Ectodermal cell (in vitro differentiated cells): ENCODE data around the gene HS3ST3B1.

Experiments used
- H3K27ac ChIP-seq: 2 replicates; pipeline ENCODE4 v1.7.0; 2013; ENCODE audit warnings: mild to moderate bottlenecking, low read depth, low read length; ENCODE audit not compliant: insufficient read depth, poor library complexity, severe bottlenecking
- H3K27me3 ChIP-seq: 2 replicates; pipeline ENCODE4 v1.7.0; 2013; ENCODE audit warnings: mild to moderate bottlenecking, low read length; ENCODE audit not compliant: insufficient read depth, control insufficient read depth, poor library complexity, severe bottlenecking
- H3K36me3 ChIP-seq: one replicate; pipeline ENCODE4 v1.7.0; 2013; ENCODE audit warnings: low read length; ENCODE audit not compliant: control insufficient read depth, insufficient read depth
- H3K4me1 ChIP-seq: one replicate; pipeline ENCODE4 v1.7.0; 2013; ENCODE audit warnings: low read length; ENCODE audit not compliant: control insufficient read depth, insufficient read depth
- H3K4me3 ChIP-seq: 2 replicates; pipeline ENCODE4 v1.7.0; 2013; ENCODE audit warnings: low read depth, low read length, control low read depth; ENCODE audit not compliant: insufficient read depth
- H3K9me3 ChIP-seq: 2 replicates; pipeline ENCODE4 v1.7.0; 2013; ENCODE audit warnings: mild to moderate bottlenecking, low read length, moderate library complexity; ENCODE audit not compliant: control insufficient read depth
- WGBS, 2 experiments: methylation state at CpG; one replicate each; pipeline ENCODE4 v1.1.7; 2013; ENCODE audit warnings: missing lambda C conversion rate in 2 of 2; 5-methylcytosine and 5-hydroxymethylcytosine counted together

HS3ST3B1 gene

GRCh38 chr17:14321476-14321949 is 20.6 kb downstream of the HS3ST3B1 start:
- H3K27ac ChIP-seq = no peak overlapping the region
- no peaks in the 10 kb centered on the region for H3K27me3 ChIP-seq
- H3K9me3 ChIP-seq = no peaks in the 10 kb centered on the region
- H3K4me3 ChIP-seq = no peak overlapping the region
- peaks cover 62% of the 10 kb centered on the region for H3K4me1 ChIP-seq
- H3K36me3 ChIP-seq = no peaks in the 10 kb centered on the region
- WGBS, 2 experiments = 82 to 86% methylated on average over 7 of the region's 7 CpGs

GRCh38 chr17:14321980-14322776 is 21.3 kb downstream of the HS3ST3B1 start:
- Histone ChIP-seq H3K36me3 (no peaks in the 10 kb centered on the region), H3K27me3 (no peaks in the 10 kb centered on the region), H3K4me1 (peaks cover 58% of the 10 kb centered on the region), H3K27ac (no peak overlapping the region), H3K4me3 (no peak overlapping the region), H3K9me3 (no peaks in the 10 kb centered on the region)
- WGBS, 2 experiments = 89 to 96% methylated on average over 5 to 7 of the region's 7 CpGs

GRCh38 chr17:14323522-14323981 is 22.7 kb downstream of the HS3ST3B1 start:
- Histone ChIP-seq H3K4me3 (no peak overlapping the region), H3K27me3 (no peaks in the 10 kb centered on the region), H3K4me1 (peaks cover 58% of the 10 kb centered on the region), H3K27ac (no peak overlapping the region), H3K36me3 (no peaks in the 10 kb centered on the region), H3K9me3 (no peaks in the 10 kb centered on the region)
- WGBS, 2 experiments = 15 to 30% methylated on average over 2 to 3 of the region's 3 CpGs

- H3K36me3 ChIP-seq = no peaks in the 10 kb centered on the region
- peaks cover 65% of the 10 kb centered on the region for H3K4me1 ChIP-seq
- no peak overlapping the region for H3K4me3 ChIP-seq
- WGBS, 2 experiments = 87 to 92% methylated on average over 9 of the region's 9 CpGs
- no peaks in the 10 kb centered on the region for H3K9me3 ChIP-seq
- no peak overlapping the region for H3K27ac ChIP-seq
- H3K27me3 ChIP-seq = no peaks in the 10 kb centered on the region
Observed at GRCh38 chr17:14325618-14326167, 24.8 kb downstream of the HS3ST3B1 start.

GRCh38 chr17:14329900-14330491 is 29.1 kb downstream of the HS3ST3B1 start:
- 80 to 85% methylated on average over 5 of the region's 5 CpGs for WGBS, 2 experiments
- Histone ChIP-seq H3K4me3 (no peak overlapping the region), H3K27ac (peak overlapping the region; percentile 86), H3K27me3 (no peaks in the 10 kb centered on the region), H3K9me3 (no peaks in the 10 kb centered on the region), H3K4me1 (peaks cover 54% of the 10 kb centered on the region), H3K36me3 (no peaks in the 10 kb centered on the region)

GRCh38 chr17:14330492-14330962 is 29.6 kb downstream of the HS3ST3B1 start:
- WGBS, 2 experiments = 6% methylated on average over 8 of the region's 8 CpGs

GRCh38 chr17:14331225-14331981 is 30.5 kb downstream of the HS3ST3B1 start:
- Histone ChIP-seq H3K4me3 (no peak overlapping the region), H3K27ac (peak overlapping the region; percentile 86), H3K36me3 (no peaks in the 10 kb centered on the region), H3K9me3 (no peaks in the 10 kb centered on the region), H3K27me3 (no peaks in the 10 kb centered on the region), H3K4me1 (peaks cover 52% of the 10 kb centered on the region)
- 11 to 14% methylated on average over 8 to 9 of the region's 10 CpGs for WGBS, 2 experiments

More at GRCh38 chr17:14330492-14330962, 29.6 kb downstream of the HS3ST3B1 start:
- Histone ChIP-seq H3K4me3 (no peak overlapping the region), H3K36me3 (no peaks in the 10 kb centered on the region), H3K27ac (peak overlapping the region; percentile 86), H3K4me1 (peaks cover 52% of the 10 kb centered on the region), H3K27me3 (no peaks in the 10 kb centered on the region), H3K9me3 (no peaks in the 10 kb centered on the region)

GRCh38 chr17:14331982-14332298 is 31.1 kb downstream of the HS3ST3B1 start:
- H3K36me3 ChIP-seq = no peaks in the 10 kb centered on the region
- H3K4me1 ChIP-seq = peaks cover 52% of the 10 kb centered on the region
- H3K27me3 ChIP-seq = no peaks in the 10 kb centered on the region
- H3K4me3 ChIP-seq = no peak overlapping the region
- no peaks in the 10 kb centered on the region for H3K9me3 ChIP-seq
- H3K27ac ChIP-seq = peak overlapping the region; percentile 70
- WGBS, 2 experiments = 19% methylated on average over 3 of the region's 3 CpGs

- 52 to 55% methylated on average over 10 of the region's 10 CpGs for WGBS, 2 experiments
Observed at GRCh38 chr17:14332331-14332730, 31.4 kb downstream of the HS3ST3B1 start.

More at GRCh38 chr17:14332331-14332730, 31.4 kb downstream of the HS3ST3B1 start:
- no peaks in the 10 kb centered on the region for H3K27me3 ChIP-seq
- no peak overlapping the region for H3K4me3 ChIP-seq
- H3K27ac ChIP-seq = peak overlapping the region; percentile 70
- no peaks in the 10 kb centered on the region for H3K9me3 ChIP-seq
- H3K36me3 ChIP-seq = no peaks in the 10 kb centered on the region
- H3K4me1 ChIP-seq = peaks cover 48% of the 10 kb centered on the region
